Endothelial cell of umbilical vein (primary cell): ENCODE measurements around the gene AP3M1.

Source experiments
- POLR2A ChIP-seq: IDR thresholded peaks from 2 replicates; pipeline ENCODE4 v1.6.1; 2012; ENCODE audit warnings: low read depth, mild to moderate bottlenecking, control low read depth, low read length
- POLR2AphosphoS5 ChIP-seq: IDR thresholded peaks from 2 replicates; pipeline ENCODE4 v1.6.1; 2012; ENCODE audit warnings: low read depth, mild to moderate bottlenecking, control low read depth, low read length, moderate library complexity; ENCODE audit not compliant: insufficient read depth
- TF ChIP-seq, protein P1 (sequence below), 2 donors: IDR thresholded peaks; 1 replicate in 1 of 2; 2 replicates in 1 of 2; pipeline ENCODE4 v1.5.1; 2011; ENCODE audit warnings: low read length in 2 of 2, mild to moderate bottlenecking in 2 of 2, moderate library complexity in 2 of 2, control low read depth in 1 of 2, inconsistent platforms in 1 of 2, low read depth in 1 of 2; ENCODE audit not compliant: insufficient read depth in 1 of 2; ENCODE audit errors: extremely low read depth in 1 of 2
- TF ChIP-seq, protein P2 (sequence below): IDR thresholded peaks from 2 replicates; pipeline ENCODE4 v1.6.1; 2011; ENCODE audit not compliant: insufficient read depth, insufficient read length

DNA sequence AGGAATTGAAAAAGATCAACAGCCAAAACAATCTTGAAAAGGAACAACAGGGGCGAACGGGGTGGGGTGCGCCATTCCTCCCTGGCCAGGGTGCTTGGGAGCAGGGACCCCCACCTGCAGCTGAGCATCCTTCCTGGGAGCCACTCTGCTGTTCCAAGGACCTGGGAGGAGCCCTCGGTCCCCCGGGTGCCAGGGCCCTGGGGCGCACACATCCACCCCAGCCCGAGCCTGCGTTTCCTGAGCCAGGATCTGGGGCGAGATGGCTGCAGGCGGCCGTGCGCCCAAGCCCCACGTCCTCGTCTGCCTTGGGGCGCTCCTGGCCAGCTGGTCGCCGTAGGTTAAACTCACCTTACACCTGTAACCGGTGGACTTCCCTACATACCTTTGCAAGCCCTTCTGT lies 10.6 kb downstream of the AP3M1 start:
- no peak for TF ChIP-seq POLR2AphosphoS5
- TF ChIP-seq, protein P1, sequence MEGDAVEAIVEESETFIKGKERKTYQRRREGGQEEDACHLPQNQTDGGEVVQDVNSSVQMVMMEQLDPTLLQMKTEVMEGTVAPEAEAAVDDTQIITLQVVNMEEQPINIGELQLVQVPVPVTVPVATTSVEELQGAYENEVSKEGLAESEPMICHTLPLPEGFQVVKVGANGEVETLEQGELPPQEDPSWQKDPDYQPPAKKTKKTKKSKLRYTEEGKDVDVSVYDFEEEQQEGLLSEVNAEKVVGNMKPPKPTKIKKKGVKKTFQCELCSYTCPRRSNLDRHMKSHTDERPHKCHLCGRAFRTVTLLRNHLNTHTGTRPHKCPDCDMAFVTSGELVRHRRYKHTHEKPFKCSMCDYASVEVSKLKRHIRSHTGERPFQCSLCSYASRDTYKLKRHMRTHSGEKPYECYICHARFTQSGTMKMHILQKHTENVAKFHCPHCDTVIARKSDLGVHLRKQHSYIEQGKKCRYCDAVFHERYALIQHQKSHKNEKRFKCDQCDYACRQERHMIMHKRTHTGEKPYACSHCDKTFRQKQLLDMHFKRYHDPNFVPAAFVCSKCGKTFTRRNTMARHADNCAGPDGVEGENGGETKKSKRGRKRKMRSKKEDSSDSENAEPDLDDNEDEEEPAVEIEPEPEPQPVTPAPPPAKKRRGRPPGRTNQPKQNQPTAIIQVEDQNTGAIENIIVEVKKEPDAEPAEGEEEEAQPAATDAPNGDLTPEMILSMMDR (IDR thresholded peaks at IDR 0.05; ENCODE audit: extremely low read depth in 1 of 2, insufficient read depth in 1 of 2, low read depth in 1 of 2, low read length in 2 of 2), result no peak
- TF ChIP-seq, protein P2, sequence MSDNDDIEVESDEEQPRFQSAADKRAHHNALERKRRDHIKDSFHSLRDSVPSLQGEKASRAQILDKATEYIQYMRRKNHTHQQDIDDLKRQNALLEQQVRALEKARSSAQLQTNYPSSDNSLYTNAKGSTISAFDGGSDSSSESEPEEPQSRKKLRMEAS, result no peak
- no peak for TF ChIP-seq POLR2A
